ENCODE results near the gene CACHD1.

GRCh38 chr1:64522740-64523139 is 52.8 kb downstream of the CACHD1 start:
- TF ChIP-seq POLR2AphosphoS5 (IDR thresholded peaks at IDR 0.05; ENCODE audit: low read depth) (no peak), CTCF (IDR thresholded peaks at IDR 0.05; ENCODE audit: insufficient read depth, low read length) (no peak), REST (IDR thresholded peaks at IDR 0.05; ENCODE audit: insufficient replicate concordance, low read depth) (no peak)

Measured in HL-60 (cell line).